HepG2 (cell line): ENCODE results near the gene TM4SF20.

Experiments used
- EHMT2 ChIP-seq: fragments of 200-600 bp; sonication (generic); IDR thresholded peaks from 2 replicates; pipeline ENCODE4 v1.7.0; 2017; ENCODE audit warnings: antibody characterized with exemption, low read depth, low read length, borderline replicate concordance
- HNRNPL ChIP-seq: fragments of 200-400 bp; formaldehyde crosslinking; IDR thresholded peaks from 2 replicates; pipeline ENCODE4 v1.6.1; 2017; ENCODE audit warnings: mild to moderate bottlenecking, low read depth, low read length
- KLF16 ChIP-seq, 2 experiments: sonication (generic) in 1 of 2; formaldehyde crosslinking in 1 of 2; IDR thresholded peaks; 2 replicates each; pipeline versions ENCODE4 v1.6.1 to v1.8.0; 2016 to 2023; ENCODE audit warnings: missing genetic modification reagents in 2 of 2, missing compliant biosample characterization in 1 of 2
- RNF2 ChIP-seq: fragments of 450-650 bp; conservative IDR thresholded peaks from 2 replicates; pipeline ENCODE4 v1.6.1; 2016; ENCODE audit warnings: low read depth
- SIN3A ChIP-seq: IDR thresholded peaks from 2 replicates; pipeline ENCODE4 v1.6.1; 2011; ENCODE audit warnings: low read depth, mild to moderate bottlenecking, control low read depth, low read length, borderline replicate concordance
- TEAD3 ChIP-seq: optimal IDR thresholded peaks from 2 replicates; pipeline ENCODE3; 2016; ENCODE audit warnings: borderline replicate concordance
- TF ChIP-seq, protein P1 (sequence below): sonication (generic); formaldehyde crosslinking; IDR thresholded peaks from 2 replicates; pipeline ENCODE4 v1.5.0; 2020; ENCODE audit warnings: mild to moderate bottlenecking, missing genetic modification reagents, moderate library complexity
- TF ChIP-seq, protein P2 (sequence below): sonication (generic); formaldehyde crosslinking; IDR thresholded peaks from 2 replicates; pipeline ENCODE4 v1.5.0; 2020; ENCODE audit warnings: mild to moderate bottlenecking, missing genetic modification reagents, borderline replicate concordance

DNA sequence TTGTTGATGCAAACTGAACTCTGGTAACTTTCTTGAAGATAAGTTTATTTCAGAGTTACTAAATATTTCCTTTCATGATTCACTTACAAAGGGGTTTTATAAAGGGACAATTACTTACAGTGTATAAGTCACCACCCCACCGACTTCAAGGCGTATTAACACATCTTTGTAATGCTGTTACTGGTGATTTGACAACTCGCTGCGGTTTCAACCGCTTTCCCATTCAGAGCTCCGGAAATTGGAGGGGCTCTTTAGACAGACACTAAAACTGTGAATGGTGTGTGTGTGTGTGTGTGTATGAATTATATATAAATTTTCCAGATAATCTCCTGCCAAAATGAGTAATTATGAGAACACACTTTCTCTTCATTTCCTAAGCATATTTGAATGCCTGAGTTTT, 4.9 kb downstream of the TM4SF20 start:
- TF ChIP-seq RNF2 (no peak), TEAD3 (CRISPR knock-in tag) (no peak), KLF16 (CRISPR knock-in tag; IDR thresholded peaks at IDR 0.05) (no peak), EHMT2 (no peak), HNRNPL (no peak), SIN3A (no peak)
- TF ChIP-seq, protein P1, sequence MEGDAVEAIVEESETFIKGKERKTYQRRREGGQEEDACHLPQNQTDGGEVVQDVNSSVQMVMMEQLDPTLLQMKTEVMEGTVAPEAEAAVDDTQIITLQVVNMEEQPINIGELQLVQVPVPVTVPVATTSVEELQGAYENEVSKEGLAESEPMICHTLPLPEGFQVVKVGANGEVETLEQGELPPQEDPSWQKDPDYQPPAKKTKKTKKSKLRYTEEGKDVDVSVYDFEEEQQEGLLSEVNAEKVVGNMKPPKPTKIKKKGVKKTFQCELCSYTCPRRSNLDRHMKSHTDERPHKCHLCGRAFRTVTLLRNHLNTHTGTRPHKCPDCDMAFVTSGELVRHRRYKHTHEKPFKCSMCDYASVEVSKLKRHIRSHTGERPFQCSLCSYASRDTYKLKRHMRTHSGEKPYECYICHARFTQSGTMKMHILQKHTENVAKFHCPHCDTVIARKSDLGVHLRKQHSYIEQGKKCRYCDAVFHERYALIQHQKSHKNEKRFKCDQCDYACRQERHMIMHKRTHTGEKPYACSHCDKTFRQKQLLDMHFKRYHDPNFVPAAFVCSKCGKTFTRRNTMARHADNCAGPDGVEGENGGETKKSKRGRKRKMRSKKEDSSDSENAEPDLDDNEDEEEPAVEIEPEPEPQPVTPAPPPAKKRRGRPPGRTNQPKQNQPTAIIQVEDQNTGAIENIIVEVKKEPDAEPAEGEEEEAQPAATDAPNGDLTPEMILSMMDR (CRISPR knock-in tag) = no peak
- TF ChIP-seq, protein P2, sequence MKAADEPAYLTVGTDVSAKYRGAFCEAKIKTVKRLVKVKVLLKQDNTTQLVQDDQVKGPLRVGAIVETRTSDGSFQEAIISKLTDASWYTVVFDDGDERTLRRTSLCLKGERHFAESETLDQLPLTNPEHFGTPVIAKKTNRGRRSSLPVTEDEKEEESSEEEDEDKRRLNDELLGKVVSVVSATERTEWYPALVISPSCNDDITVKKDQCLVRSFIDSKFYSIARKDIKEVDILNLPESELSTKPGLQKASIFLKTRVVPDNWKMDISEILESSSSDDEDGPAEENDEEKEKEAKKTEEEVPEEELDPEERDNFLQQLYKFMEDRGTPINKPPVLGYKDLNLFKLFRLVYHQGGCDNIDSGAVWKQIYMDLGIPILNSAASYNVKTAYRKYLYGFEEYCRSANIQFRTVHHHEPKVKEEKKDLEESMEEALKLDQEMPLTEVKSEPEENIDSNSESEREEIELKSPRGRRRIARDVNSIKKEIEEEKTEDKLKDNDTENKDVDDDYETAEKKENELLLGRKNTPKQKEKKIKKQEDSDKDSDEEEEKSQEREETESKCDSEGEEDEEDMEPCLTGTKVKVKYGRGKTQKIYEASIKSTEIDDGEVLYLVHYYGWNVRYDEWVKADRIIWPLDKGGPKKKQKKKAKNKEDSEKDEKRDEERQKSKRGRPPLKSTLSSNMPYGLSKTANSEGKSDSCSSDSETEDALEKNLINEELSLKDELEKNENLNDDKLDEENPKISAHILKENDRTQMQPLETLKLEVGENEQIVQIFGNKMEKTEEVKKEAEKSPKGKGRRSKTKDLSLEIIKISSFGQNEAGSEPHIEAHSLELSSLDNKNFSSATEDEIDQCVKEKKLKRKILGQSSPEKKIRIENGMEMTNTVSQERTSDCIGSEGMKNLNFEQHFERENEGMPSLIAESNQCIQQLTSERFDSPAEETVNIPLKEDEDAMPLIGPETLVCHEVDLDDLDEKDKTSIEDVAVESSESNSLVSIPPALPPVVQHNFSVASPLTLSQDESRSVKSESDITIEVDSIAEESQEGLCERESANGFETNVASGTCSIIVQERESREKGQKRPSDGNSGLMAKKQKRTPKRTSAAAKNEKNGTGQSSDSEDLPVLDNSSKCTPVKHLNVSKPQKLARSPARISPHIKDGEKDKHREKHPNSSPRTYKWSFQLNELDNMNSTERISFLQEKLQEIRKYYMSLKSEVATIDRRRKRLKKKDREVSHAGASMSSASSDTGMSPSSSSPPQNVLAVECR (CRISPR knock-in tag) = no peak
